ENCODE data around the gene ASMTL. TPM values are rescaled to one million over a fixed set of nuclear protein-coding genes. Genes with fewer than 3 reads are reported as not detected.

Gene ASMTL
- polyA plus RNA-seq, 1 donor (not counting 4 experiments of a cell fraction or from before 2014, with no cell fraction given) = 13.8 TPM

- H3K27me3 ChIP-seq (ENCODE audit: control insufficient read depth, extremely low read depth, insufficient read depth, low read length) = no peaks in the 10 kb centered on the region
- no peaks in the 10 kb centered on the region for H3K9me1 ChIP-seq (ENCODE audit: control insufficient read depth, extremely low read depth, insufficient read depth, low read length)
- H2AFZ ChIP-seq (ENCODE audit: control insufficient read depth, low read length) = no peak overlapping the region
- no peak overlapping the region for H3K4me2 ChIP-seq (ENCODE audit: control insufficient read depth, extremely low read depth, insufficient read depth, low read depth, low read length)
- peaks cover 15% of the 10 kb centered on the region for H3K9me3 ChIP-seq (ENCODE audit: control insufficient read depth, low read depth, low read length)
- peaks cover 0 to 21% of the 10 kb centered on the region in 2 experiments for H3K36me3 ChIP-seq (ENCODE audit: control insufficient read depth in 2 of 2, extremely low read depth in 1 of 2, insufficient read depth in 2 of 2, low read length in 2 of 2)
- DNase-seq (ENCODE audit: low read depth, low spot score) (no peak), FAIRE-seq (no peak)
- no peak overlapping the region for H3K9ac ChIP-seq (ENCODE audit: control insufficient read depth, extremely low read depth, insufficient read depth, low read length)
- H4K20me1 ChIP-seq (ENCODE audit: control insufficient read depth, extremely low read depth, insufficient read depth, low read length) = no peaks in the 10 kb centered on the region
- H3K27ac ChIP-seq (ENCODE audit: control insufficient read depth, insufficient read depth, low read length) = no peak overlapping the region
- dilution Hi-C loops (cut with MboI; ENCODE audit: extremely low pct_ligation_motif_present, low sequenced_read_pairs) = no loop called here
- no peak overlapping the region for H3K4me3 ChIP-seq (ENCODE audit: control insufficient read depth in 2 of 3, extremely low read depth in 1 of 3, insufficient read depth in 2 of 3, low read depth in 1 of 3, low read length in 3 of 3)
- TF ChIP-seq EZH2 (IDR thresholded peaks at IDR 0.05; ENCODE audit: low read length) = no peak
- TF ChIP-seq CTCF (optimal IDR thresholded peaks at IDR 0.05 in 1 of 3, IDR thresholded peaks at IDR 0.05 in 1 of 3, conservative IDR thresholded peaks at IDR 0.05 in 1 of 3; ENCODE audit: extremely low read depth in 1 of 3, insufficient read depth in 2 of 3, low read length in 3 of 3) = no peak
- H3K4me1 ChIP-seq (ENCODE audit: control insufficient read depth, extremely low read depth, insufficient read depth, low read length) = no peaks in the 10 kb centered on the region
- no peaks in the 10 kb centered on the region for H3K79me2 ChIP-seq (ENCODE audit: control insufficient read depth, insufficient read depth, low read length)
Observed at GRCh38 chrX:1421433-1422134, 31.1 kb downstream of the ASMTL start.

GRCh38 chrX:1420371-1420770, 32.3 kb downstream of the ASMTL start:
- H3K4me1 ChIP-seq (ENCODE audit: control insufficient read depth, extremely low read depth, insufficient read depth, low read length) = no peaks in the 10 kb centered on the region
- TF ChIP-seq EZH2 (IDR thresholded peaks at IDR 0.05; ENCODE audit: low read length) (no peak), CTCF (optimal IDR thresholded peaks at IDR 0.05 in 1 of 3, IDR thresholded peaks at IDR 0.05 in 1 of 3, conservative IDR thresholded peaks at IDR 0.05 in 1 of 3; ENCODE audit: extremely low read depth in 1 of 3, insufficient read depth in 2 of 3, low read length in 3 of 3) (no peak)
- no peak overlapping the region for H3K27ac ChIP-seq (ENCODE audit: control insufficient read depth, insufficient read depth, low read length)
- DNase-seq (ENCODE audit: low read depth, low spot score) (no peak), FAIRE-seq (no peak)
- H3K79me2 ChIP-seq (ENCODE audit: control insufficient read depth, insufficient read depth, low read length) = no peaks in the 10 kb centered on the region
- dilution Hi-C loops (cut with MboI; ENCODE audit: extremely low pct_ligation_motif_present, low sequenced_read_pairs) = no loop called here
- H3K9ac ChIP-seq (ENCODE audit: control insufficient read depth, extremely low read depth, insufficient read depth, low read length) = no peak overlapping the region
- H3K27me3 ChIP-seq (ENCODE audit: control insufficient read depth, extremely low read depth, insufficient read depth, low read length) = no peaks in the 10 kb centered on the region
- no peak overlapping the region for H3K4me2 ChIP-seq (ENCODE audit: control insufficient read depth, extremely low read depth, insufficient read depth, low read depth, low read length)
- no peak overlapping the region for H3K4me3 ChIP-seq (ENCODE audit: control insufficient read depth in 2 of 3, extremely low read depth in 1 of 3, insufficient read depth in 2 of 3, low read depth in 1 of 3, low read length in 3 of 3)
- no peaks in the 10 kb centered on the region for H3K9me1 ChIP-seq (ENCODE audit: control insufficient read depth, extremely low read depth, insufficient read depth, low read length)
- H2AFZ ChIP-seq (ENCODE audit: control insufficient read depth, low read length) = no peak overlapping the region
- no peaks in the 10 kb centered on the region for H4K20me1 ChIP-seq (ENCODE audit: control insufficient read depth, extremely low read depth, insufficient read depth, low read length)
- peaks cover 15% of the 10 kb centered on the region for H3K9me3 ChIP-seq (ENCODE audit: control insufficient read depth, low read depth, low read length)
- H3K36me3 ChIP-seq (ENCODE audit: control insufficient read depth in 2 of 2, extremely low read depth in 1 of 2, insufficient read depth in 2 of 2, low read length in 2 of 2) = peaks cover 7 to 30% of the 10 kb centered on the region in 2 experiments
